ENCODE results near the gene PAX6. TPM values are rescaled to one million over a fixed set of nuclear protein-coding genes. Genes with fewer than 3 reads are reported as not detected.

The PAX6 gene
- total and polyA plus RNA-seq, 2 donors from 2014 or later: not detected

GRCh38 chr11:31828217-31828616 is 17.1 kb upstream of the PAX6 start:
- no peaks in the 10 kb centered on the region for H3K4me1 ChIP-seq (ENCODE audit: control insufficient read depth in 2 of 3, insufficient read depth in 2 of 3, low read depth in 1 of 3, low read length in 3 of 3)
- H3K36me3 ChIP-seq (ENCODE audit: control insufficient read depth in 2 of 3, insufficient read depth in 3 of 3, low read length in 3 of 3): no peaks in the 10 kb centered on the region
- peaks cover 81% of the 10 kb centered on the region for H3K27me3 ChIP-seq (ENCODE audit: control insufficient read depth, insufficient read depth, low read length)
- intact Hi-C loops (cut with DNase I): no loop called here
- no peak overlapping the region for H3K27ac ChIP-seq (ENCODE audit: low read depth in 2 of 2, low read length in 2 of 2)
- DNase-seq (peak in 1 of 5 donors; percentile 22), FAIRE-seq (no peak)
- no peak overlapping the region for H3K4me3 ChIP-seq (ENCODE audit: low read length in 3 of 3)
- TF ChIP-seq, protein P1, sequence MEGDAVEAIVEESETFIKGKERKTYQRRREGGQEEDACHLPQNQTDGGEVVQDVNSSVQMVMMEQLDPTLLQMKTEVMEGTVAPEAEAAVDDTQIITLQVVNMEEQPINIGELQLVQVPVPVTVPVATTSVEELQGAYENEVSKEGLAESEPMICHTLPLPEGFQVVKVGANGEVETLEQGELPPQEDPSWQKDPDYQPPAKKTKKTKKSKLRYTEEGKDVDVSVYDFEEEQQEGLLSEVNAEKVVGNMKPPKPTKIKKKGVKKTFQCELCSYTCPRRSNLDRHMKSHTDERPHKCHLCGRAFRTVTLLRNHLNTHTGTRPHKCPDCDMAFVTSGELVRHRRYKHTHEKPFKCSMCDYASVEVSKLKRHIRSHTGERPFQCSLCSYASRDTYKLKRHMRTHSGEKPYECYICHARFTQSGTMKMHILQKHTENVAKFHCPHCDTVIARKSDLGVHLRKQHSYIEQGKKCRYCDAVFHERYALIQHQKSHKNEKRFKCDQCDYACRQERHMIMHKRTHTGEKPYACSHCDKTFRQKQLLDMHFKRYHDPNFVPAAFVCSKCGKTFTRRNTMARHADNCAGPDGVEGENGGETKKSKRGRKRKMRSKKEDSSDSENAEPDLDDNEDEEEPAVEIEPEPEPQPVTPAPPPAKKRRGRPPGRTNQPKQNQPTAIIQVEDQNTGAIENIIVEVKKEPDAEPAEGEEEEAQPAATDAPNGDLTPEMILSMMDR (IDR thresholded peaks at IDR 0.05; ENCODE audit: borderline replicate concordance, extremely low read depth, insufficient read depth): no peak
- H3K9ac ChIP-seq (ENCODE audit: low read length in 3 of 3): no peak overlapping the region
- peaks cover 0 to under 1% (median 0%) of the 10 kb centered on the region in 3 donors for H3K9me3 ChIP-seq (ENCODE audit: control insufficient read depth in 2 of 3, insufficient read depth in 1 of 3, low read length in 3 of 3)

DNA sequence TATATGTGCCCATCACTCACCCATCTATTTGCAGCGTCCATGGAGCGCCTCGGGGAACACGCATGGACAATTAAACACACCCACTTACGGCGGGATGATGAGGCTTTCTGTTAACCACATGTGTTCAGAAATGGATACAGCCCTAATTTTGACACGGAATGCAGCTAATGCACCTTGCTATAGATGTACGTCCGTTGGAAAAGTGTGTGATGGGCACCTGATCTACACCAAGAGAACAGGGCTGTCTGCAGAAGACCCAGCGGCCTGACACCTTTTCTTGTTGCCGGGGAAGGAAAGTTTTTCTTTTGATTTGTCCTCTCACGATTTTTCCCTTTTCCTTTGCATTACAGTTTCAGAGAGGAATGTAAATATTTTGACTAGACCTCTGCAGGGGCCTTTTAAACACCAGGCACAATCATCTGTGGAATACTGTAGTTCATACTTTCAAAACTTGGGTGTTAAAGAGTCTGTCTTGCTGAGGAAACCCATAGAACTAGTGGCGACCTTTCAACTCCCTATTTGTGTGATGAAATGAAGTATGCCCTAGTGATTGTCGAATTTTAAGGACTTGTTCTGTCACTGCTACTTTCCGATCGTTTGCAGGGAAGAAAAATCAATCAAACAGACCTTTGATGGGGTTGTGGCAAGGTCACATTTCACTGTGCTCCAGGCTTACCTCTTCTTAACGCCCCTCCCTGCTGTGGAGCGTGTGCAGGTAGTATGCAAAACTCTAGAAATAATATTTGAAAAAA is 16.5 kb upstream of the PAX6 start:
- no peak for FAIRE-seq
- Histone ChIP-seq H3K4me1 (ENCODE audit: control insufficient read depth in 2 of 3, insufficient read depth in 2 of 3, low read depth in 1 of 3, low read length in 3 of 3) (no peaks in the 10 kb centered on the region), H3K36me3 (ENCODE audit: control insufficient read depth in 2 of 3, insufficient read depth in 3 of 3, low read length in 3 of 3) (no peaks in the 10 kb centered on the region), H3K27ac (ENCODE audit: low read depth in 2 of 2, low read length in 2 of 2) (no peak overlapping the region), H3K27me3 (ENCODE audit: control insufficient read depth, insufficient read depth, low read length) (peaks cover 85% of the 10 kb centered on the region), H3K4me3 (ENCODE audit: low read length in 3 of 3) (no peak overlapping the region), H3K9me3 (ENCODE audit: control insufficient read depth in 2 of 3, insufficient read depth in 1 of 3, low read length in 3 of 3) (no peaks in the 10 kb centered on the region), H3K9ac (ENCODE audit: low read length in 3 of 3) (no peak overlapping the region)
- peak in 2 of 5 donors; percentile 31 to 32 for DNase-seq
- intact Hi-C loops (cut with DNase I): no loop called here
- TF ChIP-seq, protein P1 (IDR thresholded peaks at IDR 0.05; ENCODE audit: borderline replicate concordance, extremely low read depth, insufficient read depth): no peak

- FAIRE-seq (no peak), DNase-seq (peak in 3 of 5 donors; percentile 18 to 42 (median 18))
- no peak overlapping the region for H3K9ac ChIP-seq (ENCODE audit: low read length in 3 of 3)
Measured at GRCh38 chr11:31826536-31827438, 15.7 kb upstream of the PAX6 start.

More at GRCh38 chr11:31826536-31827438, 15.7 kb upstream of the PAX6 start:
- no peaks in the 10 kb centered on the region for H3K36me3 ChIP-seq (ENCODE audit: control insufficient read depth in 2 of 3, insufficient read depth in 3 of 3, low read length in 3 of 3)
- no peak overlapping the region for H3K27ac ChIP-seq (ENCODE audit: low read depth in 2 of 2, low read length in 2 of 2)
- no peaks in the 10 kb centered on the region for H3K9me3 ChIP-seq (ENCODE audit: control insufficient read depth in 2 of 3, insufficient read depth in 1 of 3, low read length in 3 of 3)
- peaks cover 85% of the 10 kb centered on the region for H3K27me3 ChIP-seq (ENCODE audit: control insufficient read depth, insufficient read depth, low read length)
- intact Hi-C loops (cut with DNase I): no loop called here
- TF ChIP-seq, protein P1 (IDR thresholded peaks at IDR 0.05; ENCODE audit: borderline replicate concordance, extremely low read depth, insufficient read depth): no peak
- no peak overlapping the region for H3K4me3 ChIP-seq (ENCODE audit: low read length in 3 of 3)
- no peaks in the 10 kb centered on the region for H3K4me1 ChIP-seq (ENCODE audit: control insufficient read depth in 2 of 3, insufficient read depth in 2 of 3, low read depth in 1 of 3, low read length in 3 of 3)
